K562 (cell line): ENCODE data around the gene OTUD5. TPM values are rescaled to one million over a fixed set of nuclear protein-coding genes. Genes with fewer than 3 reads are reported as not detected.
A peak's percentile ranks its signal among the peaks of the same experiment; 100 is the strongest.

ENCODE experiments used
- ARID1B ChIP-seq: fragments of 450-650 bp; IDR thresholded peaks from 2 replicates; pipeline ENCODE4 v1.6.1; 2016; ENCODE audit warnings: antibody characterized with exemption, mild to moderate bottlenecking, inconsistent platforms
- ARID2 ChIP-seq: fragments of 450-650 bp; IDR thresholded peaks from 2 replicates; pipeline ENCODE4 v1.6.1; 2017; ENCODE audit warnings: antibody characterized with exemption, mild to moderate bottlenecking
- CXXC5 ChIP-seq: fragments of 250-450 bp; sonication (Bioruptor Pico); IDR thresholded peaks from 2 replicates; pipeline ENCODE4 v1.8.0; 2022; ENCODE audit warnings: inconsistent platforms, mild to moderate bottlenecking, moderate library complexity
- DPF2 ChIP-seq: fragments of 450-650 bp; IDR thresholded peaks from 2 replicates; pipeline ENCODE4 v1.6.1; 2016
- FOXK2 ChIP-seq, 2 experiments: fragments of 450-650 bp; IDR thresholded peaks in 1 of 2; conservative IDR thresholded peaks in 1 of 2; 2 replicates each; pipeline ENCODE4 v1.6.1; 2016; ENCODE audit warnings: low read depth in 2 of 2, mild to moderate bottlenecking in 1 of 2
- FOXP1 ChIP-seq: sonication (generic); formaldehyde crosslinking; IDR thresholded peaks from 2 replicates; pipeline ENCODE4 v1.8.0; 2022; ENCODE audit warnings: mild to moderate bottlenecking, missing genetic modification reagents
- ILF3 ChIP-seq: fragments of 450-650 bp; IDR thresholded peaks from 2 replicates; pipeline ENCODE4 v1.6.1; 2018; ENCODE audit warnings: antibody characterized with exemption, mild to moderate bottlenecking, moderate library complexity, borderline replicate concordance
- KLF16 ChIP-seq: IDR thresholded peaks from 2 replicates; pipeline ENCODE4 v1.6.1; 2016; ENCODE audit warnings: antibody characterized with exemption
- MCM7 ChIP-seq, 2 experiments: fragments of 450-650 bp; IDR thresholded peaks; 2 replicates each; pipeline ENCODE4 v1.6.1; 2016 to 2018
- MEF2A ChIP-seq: IDR thresholded peaks from 2 replicates; pipeline ENCODE4 v1.6.1; 2011; ENCODE audit warnings: low read depth, mild to moderate bottlenecking, low read length, moderate library complexity; ENCODE audit not compliant: control insufficient read depth
- RFX5 ChIP-seq: IDR thresholded peaks from 2 replicates; pipeline ENCODE4 v1.6.1; 2011; ENCODE audit warnings: low read depth, mild to moderate bottlenecking, improper control_type of control experiment, low read length
- STAG1 ChIP-seq: sonication (generic); formaldehyde crosslinking; IDR thresholded peaks from 2 replicates; pipeline ENCODE4 v1.5.0; 2020; ENCODE audit warnings: missing genetic modification reagents, borderline replicate concordance
- TGIF2 ChIP-seq: sonication (generic); formaldehyde crosslinking; IDR thresholded peaks from 2 replicates; pipeline ENCODE4 v1.8.1; 2022; ENCODE audit warnings: mild to moderate bottlenecking, missing genetic modification reagents, moderate library complexity
- ZBED1 ChIP-seq: IDR thresholded peaks from 2 replicates; pipeline ENCODE4 v1.6.1; 2014
- ZBTB43 ChIP-seq: sonication (generic); formaldehyde crosslinking; IDR thresholded peaks from 2 replicates; pipeline ENCODE4 v1.8.0; 2023; ENCODE audit warnings: mild to moderate bottlenecking, missing genetic modification reagents
- ZFPM2 ChIP-seq: fragments of 250-450 bp; sonication (Bioruptor Pico); IDR thresholded peaks from 2 replicates; pipeline ENCODE4 v1.5.1; 2022; ENCODE audit warnings: mild to moderate bottlenecking
- ZNF696 ChIP-seq: fragments of 250-450 bp; sonication (Bioruptor Pico); conservative IDR thresholded peaks from 2 replicates; pipeline ENCODE4 v1.4.0; 2020; ENCODE audit warnings: mild to moderate bottlenecking, moderate library complexity
- ZNF766 ChIP-seq: fragments of 200-800 bp; sonication (Bioruptor generic); conservative IDR thresholded peaks from 2 replicates; pipeline ENCODE4 v1.6.1; 2016; ENCODE audit warnings: missing genetic modification characterization, missing compliant biosample characterization
- polyA plus RNA-seq, 8 experiments: library from polyadenylated mRNA; depleted of rRNA in 4 of 8; stranded (reverse) in 5 of 8; unstranded in 3 of 8; fragments of >200 nt; fragmentation: Nextera tagmentation in 2 of 8; fragmentation: Illumina TruSeq in 1 of 8; extraction: Ambion mirVana in 2 of 8; extraction: Trizol in 1 of 8; gene quantifications; 2 replicates each; pipeline versions ENCODE4 v1.2.1 to v1.2.3, GENCODE V29; 2011 to 2014; ENCODE audit warnings: inconsistent platforms in 1 of 8, missing spikeins in 1 of 8
- total RNA-seq, 7 experiments: library from RNA; depleted of rRNA in 6 of 7; stranded (reverse); fragments of >200 nt in 6 of 7; fragmentation: Illumina TruSeq in 2 of 7; extraction: Trizol in 2 of 7; gene quantifications; 2 replicates each; pipeline versions ENCODE4 v1.2.1 to v1.2.3, GENCODE V29; 2011 to 2021; ENCODE audit warnings: low replicate concordance in 1 of 7
- TF ChIP-seq, protein P1 (sequence below), 2 experiments: fragments of 450-650 bp in 1 of 2; IDR thresholded peaks; 2 replicates each; pipeline ENCODE4 v1.6.1; 2011 to 2017; ENCODE audit warnings: low read depth in 2 of 2, antibody characterized with exemption in 1 of 2, borderline replicate concordance in 1 of 2, low read length in 1 of 2, mild to moderate bottlenecking in 1 of 2, mixed read lengths in 1 of 2; ENCODE audit not compliant: control insufficient read depth in 1 of 2
- TF ChIP-seq, protein P2 (sequence below): IDR thresholded peaks from 2 replicates; pipeline ENCODE4 v1.6.1; 2012; ENCODE audit warnings: low read depth, low read length, improper control_type of control experiment, borderline replicate concordance
- TF ChIP-seq, protein P3 (sequence below), 2 experiments: IDR thresholded peaks; 2 replicates each; pipeline ENCODE4 v1.6.1; 2011; ENCODE audit warnings: borderline replicate concordance in 1 of 2, control low read depth in 1 of 2, low read depth in 1 of 2, low read length in 1 of 2, mild to moderate bottlenecking in 1 of 2, mixed read lengths in 1 of 2, moderate library complexity in 1 of 2; ENCODE audit not compliant: insufficient read depth in 1 of 2, insufficient read length in 1 of 2, poor library complexity in 1 of 2, severe bottlenecking in 1 of 2; ENCODE audit errors: extremely low read depth in 1 of 2

The OTUD5 gene
- total and polyA plus RNA-seq, 9 of the 15 experiments (the other 6 are each of a cell fraction or from before 2014, with no cell fraction given), result 3.6 to 102 (median 59.0) TPM

DNA sequence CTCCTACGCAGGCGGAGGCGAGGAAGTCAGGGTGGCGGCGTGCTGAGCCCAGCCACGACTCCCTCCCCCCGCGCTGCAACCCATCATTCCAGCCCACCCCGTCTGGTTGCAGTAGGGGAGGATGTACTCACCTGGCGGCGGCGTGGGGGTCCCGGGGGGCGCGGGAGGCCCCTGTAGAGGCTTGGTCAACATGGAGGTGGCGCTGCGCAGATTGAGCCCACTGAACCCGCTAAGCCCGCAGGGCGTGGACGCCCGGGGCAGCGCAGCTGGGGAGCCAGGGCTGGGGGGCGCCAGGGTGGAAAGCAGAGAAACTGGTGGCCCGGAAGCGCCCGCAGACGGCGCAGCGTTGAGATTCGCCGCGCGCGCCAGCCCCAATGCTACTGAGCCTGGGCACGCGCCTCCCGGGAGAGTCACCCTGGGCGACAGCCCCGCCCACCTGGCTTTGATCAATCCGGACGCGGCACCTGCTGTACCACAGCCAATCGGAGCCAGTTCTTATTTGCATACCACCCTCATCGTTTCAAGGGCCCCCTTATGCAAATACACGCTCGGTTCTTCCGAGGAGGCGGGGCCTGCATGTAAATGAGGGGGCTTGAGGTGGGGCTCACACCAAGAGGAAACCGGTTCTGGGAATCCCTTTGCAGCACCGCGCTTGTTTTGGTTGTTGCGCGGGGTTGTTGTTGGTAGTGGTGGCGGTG is 38.6 kb downstream of the OTUD5 start, which contains the start of gene PIM2 (continued):
- TF ChIP-seq ZBTB43 (no peak), FOXP1 (CRISPR knock-in tag) (no peak), MEF2A (no peak), ZNF696 (CRISPR knock-in tag) (no peak), ZBED1 (no peak), ARID1B (no peak; the same call in 1 of the 2 replicates), FOXK2 (conservative IDR thresholded peaks at IDR 0.05 in 1 of 2, IDR thresholded peaks at IDR 0.05 in 1 of 2; ENCODE audit: low read depth in 2 of 2) (peak; percentile 73 to 82), DPF2 (no peak), RFX5 (no peak), ZFPM2 (no peak), CXXC5 (CRISPR knock-in tag) (peak; percentile 56), STAG1 (CRISPR knock-in tag) (no peak), ILF3 (no peak), KLF16 (no peak), ARID2 (no peak), TGIF2 (CRISPR knock-in tag) (no peak), MCM7 (IDR thresholded peaks at IDR 0.05) (no peak), ZNF766 (no peak; the same call in 1 of the 2 replicates)
- TF ChIP-seq, protein P1, sequence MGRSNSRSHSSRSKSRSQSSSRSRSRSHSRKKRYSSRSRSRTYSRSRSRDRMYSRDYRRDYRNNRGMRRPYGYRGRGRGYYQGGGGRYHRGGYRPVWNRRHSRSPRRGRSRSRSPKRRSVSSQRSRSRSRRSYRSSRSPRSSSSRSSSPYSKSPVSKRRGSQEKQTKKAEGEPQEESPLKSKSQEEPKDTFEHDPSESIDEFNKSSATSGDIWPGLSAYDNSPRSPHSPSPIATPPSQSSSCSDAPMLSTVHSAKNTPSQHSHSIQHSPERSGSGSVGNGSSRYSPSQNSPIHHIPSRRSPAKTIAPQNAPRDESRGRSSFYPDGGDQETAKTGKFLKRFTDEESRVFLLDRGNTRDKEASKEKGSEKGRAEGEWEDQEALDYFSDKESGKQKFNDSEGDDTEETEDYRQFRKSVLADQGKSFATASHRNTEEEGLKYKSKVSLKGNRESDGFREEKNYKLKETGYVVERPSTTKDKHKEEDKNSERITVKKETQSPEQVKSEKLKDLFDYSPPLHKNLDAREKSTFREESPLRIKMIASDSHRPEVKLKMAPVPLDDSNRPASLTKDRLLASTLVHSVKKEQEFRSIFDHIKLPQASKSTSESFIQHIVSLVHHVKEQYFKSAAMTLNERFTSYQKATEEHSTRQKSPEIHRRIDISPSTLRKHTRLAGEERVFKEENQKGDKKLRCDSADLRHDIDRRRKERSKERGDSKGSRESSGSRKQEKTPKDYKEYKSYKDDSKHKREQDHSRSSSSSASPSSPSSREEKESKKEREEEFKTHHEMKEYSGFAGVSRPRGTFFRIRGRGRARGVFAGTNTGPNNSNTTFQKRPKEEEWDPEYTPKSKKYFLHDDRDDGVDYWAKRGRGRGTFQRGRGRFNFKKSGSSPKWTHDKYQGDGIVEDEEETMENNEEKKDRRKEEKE (IDR thresholded peaks at IDR 0.05; ENCODE audit: borderline replicate concordance in 1 of 2, control insufficient read depth in 1 of 2, low read depth in 2 of 2, low read length in 1 of 2), result no peak
- TF ChIP-seq, protein P2, sequence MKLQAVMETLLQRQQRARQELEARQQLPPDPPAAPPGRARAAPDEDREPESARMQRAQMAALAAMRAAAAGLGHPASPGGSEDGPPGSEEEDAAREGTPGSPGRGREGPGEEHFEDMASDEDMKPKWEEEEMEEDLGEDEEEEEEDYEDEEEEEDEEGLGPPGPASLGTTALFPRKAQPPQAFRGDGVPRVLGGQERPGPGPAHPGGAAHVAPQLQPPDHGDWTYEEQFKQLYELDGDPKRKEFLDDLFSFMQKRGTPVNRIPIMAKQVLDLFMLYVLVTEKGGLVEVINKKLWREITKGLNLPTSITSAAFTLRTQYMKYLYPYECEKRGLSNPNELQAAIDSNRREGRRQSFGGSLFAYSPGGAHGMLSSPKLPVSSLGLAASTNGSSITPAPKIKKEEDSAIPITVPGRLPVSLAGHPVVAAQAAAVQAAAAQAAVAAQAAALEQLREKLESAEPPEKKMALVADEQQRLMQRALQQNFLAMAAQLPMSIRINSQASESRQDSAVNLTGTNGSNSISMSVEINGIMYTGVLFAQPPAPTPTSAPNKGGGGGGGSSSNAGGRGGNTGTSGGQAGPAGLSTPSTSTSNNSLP, result no peak
- TF ChIP-seq, protein P3, sequence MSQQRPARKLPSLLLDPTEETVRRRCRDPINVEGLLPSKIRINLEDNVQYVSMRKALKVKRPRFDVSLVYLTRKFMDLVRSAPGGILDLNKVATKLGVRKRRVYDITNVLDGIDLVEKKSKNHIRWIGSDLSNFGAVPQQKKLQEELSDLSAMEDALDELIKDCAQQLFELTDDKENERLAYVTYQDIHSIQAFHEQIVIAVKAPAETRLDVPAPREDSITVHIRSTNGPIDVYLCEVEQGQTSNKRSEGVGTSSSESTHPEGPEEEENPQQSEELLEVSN (IDR thresholded peaks at IDR 0.05; ENCODE audit: borderline replicate concordance in 1 of 2, extremely low read depth in 1 of 2, insufficient read depth in 1 of 2, insufficient read length in 1 of 2, low read depth in 1 of 2, low read length in 1 of 2, poor library complexity in 1 of 2, severe bottlenecking in 1 of 2), result peak in 1 of 2 experiments; percentile 39
